NT2/D1 (cell line): Measurements from ENCODE around the gene RHPN2.

Experiments used
- YY1 ChIP-seq: IDR thresholded peaks from 2 replicates; pipeline ENCODE4 v1.6.1; 2011; ENCODE audit not compliant: insufficient read length, insufficient read depth
- ZNF274 ChIP-seq: IDR thresholded peaks from 2 replicates; pipeline ENCODE4 v1.6.1; 2011; ENCODE audit warnings: mild to moderate bottlenecking, low read depth, low read length

- TF ChIP-seq ZNF274 (no peak), YY1 (no peak)
These were observed 33.4 kb upstream of the RHPN2 start for GRCh38 chr19:33098055-33098534.
